Kidney capillary endothelial cell (primary cell): ENCODE data around the gene CORO7.
"Not testable (repeated sequence)": the region's sequence is repeated elsewhere in the genome, so short reads cannot be mapped to it uniquely, and the experiment has no call there.

ENCODE experiments used
- DNase-seq: peaks from one replicate; pipeline ENCODE4 v3.0.0-alpha.2; 2018; ENCODE audit warnings: low spot score

Gene CORO7

GRCh38 chr16:4401510-4401909, 14.9 kb downstream of the CORO7 start:
- DNase-seq, result no peak

- no peak for DNase-seq
These were observed 15.3 kb downstream of the CORO7 start for GRCh38 chr16:4401094-4401501.

- DNase-seq, result no peak
These were observed 17.2 kb downstream of the CORO7 start for GRCh38 chr16:4399001-4399730.

- no peak for DNase-seq
These were observed 21.2 kb downstream of the CORO7 start for GRCh38 chr16:4395055-4395726.

- DNase-seq, result not testable (repeated sequence)
These were observed 22.5 kb downstream of the CORO7 start for GRCh38 chr16:4393850-4394249.

- no peak for DNase-seq
These were observed 23.2 kb downstream of the CORO7 start for GRCh38 chr16:4393240-4393600.

GRCh38 chr16:4392382-4393239, 23.8 kb downstream of the CORO7 start:
- no peak for DNase-seq

GRCh38 chr16:4391631-4392381, 24.6 kb downstream of the CORO7 start:
- DNase-seq, result no peak

GRCh38 chr16:4390266-4391260, 25.8 kb downstream of the CORO7 start:
- DNase-seq, result no peak

GRCh38 chr16:4389051-4389955, 27.1 kb downstream of the CORO7 start:
- DNase-seq, result no peak

GRCh38 chr16:4388271-4389021, 27.9 kb downstream of the CORO7 start:
- no peak for DNase-seq

GRCh38 chr16:4387781-4388180, 28.6 kb downstream of the CORO7 start:
- DNase-seq, result no peak

GRCh38 chr16:4386951-4387565, 29.3 kb downstream of the CORO7 start:
- DNase-seq, result no peak

GRCh38 chr16:4386451-4386805, 30.0 kb downstream of the CORO7 start:
- no peak for DNase-seq

GRCh38 chr16:4385789-4386450, 30.5 kb downstream of the CORO7 start:
- no peak for DNase-seq

- DNase-seq, result no peak
These were observed 31.2 kb downstream of the CORO7 start for GRCh38 chr16:4385066-4385788.

GRCh38 chr16:4384509-4384942, 31.9 kb downstream of the CORO7 start:
- DNase-seq, result no peak
